Heart left ventricle (tissue), 13 donors: ENCODE measurements around the gene DR1.

Source experiments
- POLR2A ChIP-seq, 2 donors: fragments of 450-650 bp; IDR thresholded peaks; one replicate each; pipeline ENCODE4 v1.6.1; 2017; ENCODE audit warnings: antibody characterized with exemption in 2 of 2, mild to moderate bottlenecking in 2 of 2, moderate library complexity in 2 of 2
- TF ChIP-seq, protein P1 (sequence below), 12 donors: fragments of 200-600 bp; sonication (generic) in 4 of 12; IDR thresholded peaks; one replicate each; pipeline versions ENCODE4 v1.5.0 to v1.8.0; 2018 to 2022; ENCODE audit warnings: antibody characterized with exemption in 12 of 12, mild to moderate bottlenecking in 5 of 12
- donor health status: ischemic (EF 13 %, LVEDD 7.1; RV severe dilation, severe dysfunction).
- donor health status: DM: no; HTN: yes; CAD: no.
- donor health status: DM: no; HTN: no; CAD: no.
- donor health status: ischemic (EF 25% LVEDD 6.9; RV normal size, moderate dysfunction).
- donor health status: ischemic (EF 25% LVEDD 5.7; RV mildly dilated, moderate dysfunction).
- donor health status: ischemic (EF 35%, LVEDD 5.7; RV mildly dilated, moderate dysfunction).
- donor health status: nonischemic (EF 11% LVEDD 7.7; RV severe dilation, severe dysfunction).
- donor health status: DM: yes; HTN: yes; CAD: no.
- donor health status: PGD.
- donor health status: ischemic (EF 29% LVEDD 5.4; RV normal size, mild dysfunction).
- donor health status: nonischemic (EF 23%, LVEDD 6.1; RV moderate dilation, normal function).

DNA sequence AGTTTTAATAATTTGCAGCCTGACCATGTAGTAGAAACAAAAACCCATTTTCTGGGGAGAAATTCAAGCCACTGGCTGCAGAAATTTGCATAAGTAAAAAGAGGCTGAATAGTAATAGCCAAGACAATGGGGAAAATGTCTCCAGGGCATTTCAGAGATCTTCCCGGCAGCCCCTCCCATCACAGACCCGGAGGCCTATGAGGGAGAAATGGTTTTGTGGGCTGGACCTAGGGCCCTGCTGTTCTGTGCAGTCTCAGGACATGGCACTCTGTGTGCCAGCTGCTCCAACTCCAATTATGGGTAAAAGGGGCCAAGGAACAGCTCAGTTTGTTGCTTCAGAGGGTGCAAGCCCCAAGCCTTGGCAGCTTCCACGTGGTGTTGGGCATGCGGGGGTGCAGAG lies 62.5 kb downstream of the DR1 start:
- TF ChIP-seq, protein P1, sequence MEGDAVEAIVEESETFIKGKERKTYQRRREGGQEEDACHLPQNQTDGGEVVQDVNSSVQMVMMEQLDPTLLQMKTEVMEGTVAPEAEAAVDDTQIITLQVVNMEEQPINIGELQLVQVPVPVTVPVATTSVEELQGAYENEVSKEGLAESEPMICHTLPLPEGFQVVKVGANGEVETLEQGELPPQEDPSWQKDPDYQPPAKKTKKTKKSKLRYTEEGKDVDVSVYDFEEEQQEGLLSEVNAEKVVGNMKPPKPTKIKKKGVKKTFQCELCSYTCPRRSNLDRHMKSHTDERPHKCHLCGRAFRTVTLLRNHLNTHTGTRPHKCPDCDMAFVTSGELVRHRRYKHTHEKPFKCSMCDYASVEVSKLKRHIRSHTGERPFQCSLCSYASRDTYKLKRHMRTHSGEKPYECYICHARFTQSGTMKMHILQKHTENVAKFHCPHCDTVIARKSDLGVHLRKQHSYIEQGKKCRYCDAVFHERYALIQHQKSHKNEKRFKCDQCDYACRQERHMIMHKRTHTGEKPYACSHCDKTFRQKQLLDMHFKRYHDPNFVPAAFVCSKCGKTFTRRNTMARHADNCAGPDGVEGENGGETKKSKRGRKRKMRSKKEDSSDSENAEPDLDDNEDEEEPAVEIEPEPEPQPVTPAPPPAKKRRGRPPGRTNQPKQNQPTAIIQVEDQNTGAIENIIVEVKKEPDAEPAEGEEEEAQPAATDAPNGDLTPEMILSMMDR (IDR thresholded peaks at IDR 0.05) = no peak
- TF ChIP-seq POLR2A (IDR thresholded peaks at IDR 0.05) = no peak
